Stimulated activated CD4-positive, alpha-beta T cell treated with anti-CD3 and anti-CD28 coated beads, Interleukin-1b, Interleukin-23, amount 100 ng/mL, for 48 hours (primary cell): ENCODE results near the gene SPDYE16.
"Not testable (repeated sequence)": the region's sequence is repeated elsewhere in the genome, so short reads cannot be mapped to it uniquely, and the experiment has no call there.

Source experiments
- DNase-seq: peaks from one replicate; pipeline ENCODE4 v3.0.0-alpha.2; 2020

Gene SPDYE16

GRCh38 chr7:76549025-76549854 is 6.1 kb upstream of the SPDYE16 start:
- peak; percentile 91 for DNase-seq

DNA sequence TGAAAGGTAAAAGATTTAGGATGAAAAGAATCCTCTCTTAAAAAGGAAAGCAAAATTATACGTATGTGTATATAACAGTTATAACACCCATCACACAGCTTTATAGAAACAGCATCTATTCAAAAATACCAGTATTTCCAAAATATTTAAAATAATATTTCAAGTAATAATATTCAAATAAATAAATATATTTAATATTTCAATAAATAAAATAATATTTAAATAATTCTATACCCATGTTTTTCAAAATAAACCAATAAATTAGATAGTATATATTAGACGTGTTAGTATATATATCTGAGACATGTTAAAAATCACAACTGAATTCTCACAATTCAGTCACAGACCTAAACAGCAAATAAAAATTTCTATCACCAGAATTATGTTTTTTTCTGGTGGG is 11.5 kb downstream of the SPDYE16 start:
- not testable (repeated sequence) for DNase-seq

- DNase-seq, result not testable (repeated sequence)
Observed at GRCh38 chr7:76526183-76526582, 16.9 kb downstream of the SPDYE16 start.

GRCh38 chr7:76516932-76517331 is 26.2 kb downstream of the SPDYE16 start:
- not testable (repeated sequence) for DNase-seq

- no peak for DNase-seq
Observed at GRCh38 chr7:76515999-76516443, 27.1 kb downstream of the SPDYE16 start.

DNA sequence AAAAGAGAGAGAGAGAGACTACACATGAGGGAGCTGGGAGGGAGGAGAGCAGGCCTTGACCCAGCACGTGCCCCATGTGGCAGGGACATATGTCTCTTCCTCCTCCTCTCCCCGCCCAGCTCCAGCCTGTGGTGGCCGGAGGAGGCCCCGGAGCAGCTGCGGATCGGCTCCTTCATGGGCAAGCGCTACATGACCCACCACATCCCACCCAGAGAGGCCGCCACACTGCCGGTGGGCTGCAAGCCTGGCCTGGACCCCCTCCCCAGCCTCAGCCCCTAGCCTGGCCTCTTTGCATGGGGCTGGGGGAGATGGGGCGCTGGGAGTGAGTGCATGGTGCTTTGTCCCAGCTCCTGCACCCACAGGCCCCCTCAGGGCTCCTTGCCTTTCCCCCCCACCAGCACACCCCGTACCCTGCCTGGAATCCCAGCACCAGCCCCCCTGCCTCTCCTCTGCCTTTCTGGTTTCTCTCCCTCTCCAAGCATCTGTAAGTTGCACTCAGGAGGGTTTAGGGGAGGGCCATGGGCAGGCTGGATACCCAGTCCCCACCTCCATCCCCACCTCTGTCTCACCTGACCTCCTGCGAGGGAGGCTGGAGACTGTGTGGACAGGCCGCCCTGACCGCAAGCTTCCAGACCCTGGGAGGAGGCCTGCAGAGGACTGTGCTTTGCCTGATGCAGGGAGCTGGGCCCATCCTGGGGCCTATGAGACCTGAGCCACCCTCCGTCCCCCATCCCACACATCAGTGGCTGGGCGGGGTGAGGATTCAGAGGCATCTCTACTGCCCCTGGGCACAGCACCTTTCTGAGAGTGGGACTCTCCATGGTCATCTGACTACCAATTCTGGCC is 27.9 kb downstream of the SPDYE16 start:
- DNase-seq, result no peak

DNA sequence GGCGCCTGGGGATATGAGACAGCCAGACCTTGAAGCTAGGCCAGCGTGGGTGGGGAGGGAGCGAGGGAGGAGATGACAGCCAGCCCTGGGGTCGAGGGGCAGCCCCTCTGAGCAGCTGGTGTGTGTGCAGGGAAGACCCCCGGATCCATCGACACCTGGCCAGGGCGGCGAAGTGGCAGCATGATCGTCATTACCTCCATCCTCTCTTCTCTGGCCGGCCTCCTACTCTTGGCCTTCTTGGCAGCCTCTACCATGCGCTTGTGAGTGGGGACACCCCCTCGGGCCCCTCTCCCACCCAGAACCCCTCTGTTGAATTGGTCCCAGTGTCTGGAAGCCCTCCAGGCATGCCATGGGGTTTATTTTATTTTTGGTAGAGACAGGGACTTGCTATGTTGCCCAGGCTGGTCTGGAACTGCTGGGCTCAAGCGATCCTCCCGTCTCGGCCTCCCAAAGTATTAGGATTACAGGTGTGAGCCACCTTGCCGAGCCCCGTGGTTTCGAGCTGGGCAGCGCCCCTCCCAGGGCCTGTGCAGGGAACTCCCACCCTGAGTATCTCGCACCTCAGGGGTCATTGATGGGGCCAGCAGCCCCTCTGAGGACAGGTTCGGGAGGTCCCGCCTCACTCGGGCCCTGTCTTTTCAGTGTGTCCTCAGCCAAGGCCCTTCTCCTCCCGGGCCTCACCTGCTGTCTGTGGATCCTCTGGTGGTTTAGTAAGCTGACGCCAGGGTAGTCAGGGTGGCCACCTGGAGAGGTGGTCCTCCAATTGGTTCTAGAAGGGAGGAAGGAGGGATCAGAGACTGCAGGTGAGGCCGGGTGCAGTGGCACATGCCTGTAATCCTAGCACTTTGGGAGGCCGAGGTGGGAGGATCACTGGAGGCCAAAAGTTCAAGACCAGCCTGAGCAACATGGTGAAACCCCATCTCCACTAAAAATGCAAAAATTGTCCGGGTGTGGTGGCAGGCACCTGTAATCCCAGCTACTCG is 29.0 kb downstream of the SPDYE16 start:
- DNase-seq, result no peak

DNA sequence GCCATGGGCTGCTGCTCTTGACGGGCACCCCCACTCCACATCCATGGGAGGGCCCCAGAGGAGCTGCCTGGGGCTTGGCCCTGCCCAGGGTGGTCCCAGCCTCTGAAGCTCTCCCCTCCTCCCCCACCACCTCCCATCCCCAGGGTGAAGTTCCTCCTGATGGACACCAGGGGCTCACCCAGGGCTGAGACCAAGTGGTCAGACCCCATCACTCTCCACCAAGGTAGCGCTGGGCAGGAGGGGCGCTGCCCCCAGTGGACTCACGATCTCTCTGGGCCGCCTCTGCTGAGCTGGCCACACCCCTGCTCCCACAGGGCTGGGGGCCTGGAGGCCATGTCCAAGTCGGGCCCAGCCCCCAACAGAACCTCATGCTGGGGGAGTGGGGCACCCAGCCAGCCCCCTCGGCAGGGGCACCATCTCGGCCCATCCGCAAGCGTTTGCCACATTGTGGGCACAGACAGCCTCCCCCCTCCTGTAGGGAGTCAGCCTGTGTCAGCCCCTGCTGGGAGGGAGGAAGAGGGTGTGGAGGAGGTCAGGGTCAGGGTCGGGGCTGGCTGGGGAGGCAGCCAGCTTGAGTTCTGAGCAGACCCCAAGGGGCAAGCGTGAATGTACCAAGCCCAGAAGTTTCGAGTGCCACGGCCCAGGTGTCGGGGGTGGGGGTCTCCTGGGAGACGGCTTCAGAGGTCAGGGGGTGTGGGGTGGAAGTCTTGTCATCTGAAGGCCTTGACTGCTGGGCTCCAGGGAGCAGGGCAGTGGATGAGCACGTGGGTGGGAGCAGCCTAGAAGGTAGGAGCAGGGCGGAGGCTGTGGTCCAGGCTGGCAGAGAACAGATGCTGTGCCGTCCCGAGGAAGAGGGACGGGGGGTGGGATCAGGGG is 29.9 kb downstream of the SPDYE16 start:
- no peak for DNase-seq

DNA sequence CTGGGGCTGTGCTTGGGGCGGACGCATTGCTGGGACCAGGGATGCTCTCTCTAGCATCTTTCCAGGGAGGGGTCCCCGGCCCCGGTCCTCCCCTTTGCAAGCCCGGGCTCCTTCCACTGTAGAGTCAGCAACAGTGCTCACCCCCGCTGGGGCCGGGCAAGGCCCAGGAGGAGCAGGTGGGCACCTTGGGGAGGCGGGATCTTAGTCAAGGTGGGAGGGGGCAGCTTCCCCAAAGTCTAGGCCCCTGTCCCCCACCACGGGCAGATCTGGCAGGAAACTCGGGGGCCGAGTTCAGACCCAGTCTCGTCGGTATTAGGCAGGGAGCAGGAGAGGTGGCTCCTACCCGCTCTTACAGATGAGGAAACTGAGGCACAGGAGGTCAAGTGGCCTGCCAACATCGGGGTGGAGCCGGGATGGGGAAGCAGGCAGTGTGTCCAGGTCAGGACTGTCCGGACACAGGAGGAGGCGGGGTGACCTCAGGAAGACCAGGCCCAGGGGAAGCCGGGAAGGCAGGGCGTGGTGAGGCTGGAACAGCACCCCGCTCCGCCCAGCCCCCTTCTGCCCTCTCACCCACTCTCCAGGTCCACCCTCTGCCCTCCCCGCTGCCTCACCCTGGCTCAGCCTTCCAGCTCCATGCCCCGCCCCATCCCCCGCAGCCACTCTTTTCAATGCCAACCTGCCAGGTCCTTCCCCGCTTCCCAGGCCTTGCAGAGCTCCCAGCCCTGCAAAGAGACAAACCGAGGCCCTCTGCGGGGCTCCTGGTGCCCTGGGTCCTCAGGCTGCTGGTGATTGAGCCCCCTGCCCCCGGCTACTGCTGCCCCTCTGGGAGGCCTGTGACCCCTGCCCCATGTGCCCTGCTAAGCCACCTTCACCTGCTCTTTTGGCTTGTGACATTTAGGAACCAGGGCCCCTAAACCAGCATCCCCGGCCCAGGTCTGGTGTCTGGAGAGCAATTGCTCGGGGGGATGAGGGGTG is 30.9 kb downstream of the SPDYE16 start:
- DNase-seq, result not testable (repeated sequence)

DNA sequence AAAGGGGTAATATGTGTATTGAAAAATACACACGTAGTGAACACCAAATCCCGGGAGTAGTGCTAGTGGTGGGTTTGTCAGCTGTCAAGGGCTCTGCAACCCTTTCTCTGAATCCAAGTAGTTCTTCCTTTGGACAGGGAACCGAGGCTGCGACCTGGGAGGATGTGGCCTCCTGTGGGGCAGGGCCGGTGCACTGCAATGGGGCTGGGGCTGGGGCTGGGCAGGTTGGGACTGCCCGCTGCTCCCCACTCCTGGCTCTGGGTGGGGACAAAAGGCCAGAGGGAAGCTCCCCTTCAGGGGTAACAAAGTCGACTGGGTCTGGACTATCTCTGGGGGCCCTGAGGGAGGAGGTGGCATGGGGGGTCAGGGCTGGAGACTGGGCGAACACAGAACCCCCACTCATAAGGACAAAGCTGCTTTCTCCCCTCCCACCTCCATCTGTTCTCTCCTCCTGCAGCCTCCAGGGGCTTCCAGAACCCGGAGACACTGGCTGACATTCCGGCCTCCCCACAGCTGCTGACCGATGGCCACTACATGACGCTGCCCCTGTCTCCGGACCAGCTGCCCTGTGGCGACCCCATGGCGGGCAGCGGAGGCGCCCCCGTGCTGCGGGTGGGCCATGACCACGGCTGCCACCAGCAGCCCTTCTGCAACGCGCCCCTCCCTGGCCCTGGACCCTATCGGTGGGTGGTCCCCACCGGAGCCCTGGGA is 31.7 kb downstream of the SPDYE16 start:
- DNase-seq, result not testable (repeated sequence)

GRCh38 chr7:76509931-76510877 is 32.9 kb downstream of the SPDYE16 start, which contains the start of gene UPK3B:
UPK3B (plus strand) TSS chr7:76510552; CDS start chr7:76510653, 101 bp downstream.
- DNase-seq, result no peak

GRCh38 chr7:76507723-76508406 is 35.2 kb downstream of the SPDYE16 start:
- DNase-seq, result no peak

- not testable (repeated sequence) for DNase-seq
Observed at GRCh38 chr7:76506643-76507042, 36.5 kb downstream of the SPDYE16 start.

GRCh38 chr7:76506081-76506440 is 37.0 kb downstream of the SPDYE16 start:
- DNase-seq, result no peak

- DNase-seq, result no peak
Observed at GRCh38 chr7:76505168-76506080, 37.7 kb downstream of the SPDYE16 start.

- not testable (repeated sequence) for DNase-seq
Observed at GRCh38 chr7:76504351-76505167, 38.5 kb downstream of the SPDYE16 start.
